NCI-H345 (cell line): ENCODE data around the gene ZBTB45.
"Not testable (repeated sequence)": the region's sequence is repeated elsewhere in the genome, so short reads cannot be mapped to it uniquely, and the experiment has no call there.

ENCODE experiments used
- DNase-seq: peaks from one replicate; lab custom pipeline; 2025; lab: John Stamatoyannopoulos, UW

Gene ZBTB45

DNA sequence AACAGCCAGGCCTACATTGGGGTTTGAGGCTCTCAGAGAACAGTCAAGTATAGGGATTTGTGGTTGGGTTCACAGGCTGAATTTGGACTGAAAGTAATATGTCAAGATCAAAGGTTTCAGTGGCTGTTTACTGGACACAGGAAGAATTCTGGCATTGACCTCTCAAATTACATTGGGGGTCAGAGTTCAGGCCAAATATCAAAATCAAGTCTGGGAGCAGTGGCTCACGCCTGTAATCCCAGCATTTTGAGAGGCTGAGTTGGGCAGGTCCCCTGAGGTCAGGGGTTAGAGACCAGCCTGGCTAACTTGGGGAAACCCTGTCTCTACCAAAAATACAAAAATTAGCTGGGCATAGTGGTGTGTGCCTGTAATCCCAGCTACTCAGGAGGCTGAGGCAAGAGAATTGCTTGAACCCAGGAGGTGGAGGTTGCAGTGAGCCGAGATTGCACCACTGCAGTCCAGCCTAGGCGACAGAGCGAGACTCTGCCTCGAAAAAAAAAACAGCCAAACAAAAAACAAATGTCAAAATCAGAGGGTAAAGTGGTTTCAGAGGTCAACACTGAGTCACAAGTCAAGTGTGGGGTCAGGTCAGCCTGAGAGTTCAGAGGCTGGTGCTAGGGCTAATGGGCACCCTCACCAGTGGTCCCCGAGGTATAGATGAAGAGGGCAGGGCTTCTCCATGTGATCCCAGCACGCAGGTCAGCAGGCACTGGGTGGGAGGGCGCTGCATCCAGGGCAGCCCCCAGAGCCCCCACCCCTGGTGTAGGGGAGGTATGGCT lies 9.3 kb downstream of the ZBTB45 start:
- DNase-seq, result no peak

DNA sequence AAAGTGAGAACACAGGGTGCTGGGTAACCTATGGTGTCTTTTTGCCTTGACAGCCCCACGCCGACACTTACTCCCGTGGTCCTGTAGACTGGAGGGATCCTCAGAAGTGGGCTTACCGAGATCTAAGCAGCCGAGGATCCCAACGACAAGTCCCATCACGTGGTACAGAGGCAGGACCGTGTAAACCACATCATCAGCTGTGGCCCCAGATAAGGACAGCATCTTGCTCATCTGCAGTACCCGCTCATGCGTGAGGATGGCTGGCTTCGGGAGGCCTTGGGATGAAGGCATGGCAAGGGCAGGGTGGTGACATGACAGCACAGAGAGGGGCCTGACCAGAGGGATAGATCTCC lies 9.9 kb downstream of the ZBTB45 start:
- no peak for DNase-seq

DNA sequence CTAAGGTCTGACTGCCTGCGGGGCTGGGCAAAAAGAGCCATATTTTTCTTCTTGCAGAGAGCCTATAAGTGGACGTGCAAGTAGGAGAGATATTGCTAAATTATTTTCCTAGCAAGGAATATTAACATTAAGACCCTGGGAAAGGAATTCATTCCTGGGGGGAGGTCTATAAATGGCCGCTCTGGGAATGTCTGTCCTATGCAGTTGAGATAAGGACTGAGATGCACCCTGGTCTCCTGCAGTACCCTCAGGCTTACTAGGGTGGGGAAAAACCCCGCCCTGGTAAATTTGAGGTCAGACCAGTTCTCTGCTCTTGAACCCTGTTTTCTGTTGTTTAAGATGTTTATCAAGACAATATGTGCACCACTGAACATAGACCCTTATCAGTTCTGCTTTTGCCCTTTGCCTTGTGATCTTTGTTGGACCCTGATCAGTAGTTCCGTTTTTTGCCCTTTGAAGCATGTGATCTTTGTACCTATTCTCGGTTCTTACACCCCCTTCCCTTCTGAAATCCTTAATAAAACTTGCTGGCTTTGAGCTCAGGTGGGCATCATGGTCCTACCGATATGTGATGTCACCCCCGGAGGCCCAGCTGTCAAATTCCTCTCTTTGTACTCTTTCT lies 11.9 kb downstream of the ZBTB45 start:
- not testable (repeated sequence) for DNase-seq

GRCh38 chr19:58500242-58500641 lies 19.4 kb downstream of the ZBTB45 start:
- no peak for DNase-seq

DNA sequence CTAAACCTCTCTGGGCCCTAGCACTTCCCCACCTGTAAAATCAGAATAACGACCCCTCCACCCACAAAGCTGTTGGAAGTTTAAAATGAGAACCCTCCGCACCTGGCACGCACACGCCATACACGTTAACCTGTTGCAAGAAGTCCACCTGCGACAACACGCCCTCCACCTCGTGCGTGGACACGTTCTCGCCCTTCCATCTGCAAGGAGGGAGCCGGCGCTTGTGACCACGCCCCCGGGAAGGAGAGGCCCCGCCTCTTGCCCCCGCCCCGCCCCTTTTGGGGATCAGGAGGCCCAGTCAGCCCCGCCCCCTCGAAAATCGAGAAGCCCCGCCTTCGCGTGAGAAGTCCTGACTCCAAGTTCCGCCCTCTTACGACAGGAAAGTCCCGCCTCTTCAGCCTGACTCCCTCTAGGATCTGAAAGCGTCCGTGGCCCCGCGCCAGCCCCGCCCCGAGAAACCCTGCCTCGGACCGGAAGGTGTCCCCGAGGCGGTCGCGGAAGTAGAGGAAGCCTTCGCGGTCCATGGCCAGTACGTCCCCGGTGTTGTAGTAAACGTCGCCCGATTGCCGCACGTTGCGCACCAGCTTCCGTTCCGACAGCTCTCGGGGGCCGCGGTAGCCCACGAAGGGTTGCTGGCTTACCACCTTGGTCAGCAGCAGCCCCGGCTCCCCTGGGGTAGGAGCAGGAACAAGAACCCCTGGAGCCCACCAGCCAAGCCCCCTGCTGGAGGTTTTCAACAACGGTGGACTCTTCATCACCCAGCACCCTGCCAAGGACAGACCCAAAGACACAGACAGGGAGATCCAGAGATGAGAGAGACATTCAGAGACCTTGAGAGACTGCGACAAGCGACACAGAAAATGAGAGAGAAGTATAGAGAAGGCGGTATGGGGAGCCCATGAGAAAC lies 20.3 kb downstream of the ZBTB45 start:
- DNase-seq, result peak; percentile 98

DNA sequence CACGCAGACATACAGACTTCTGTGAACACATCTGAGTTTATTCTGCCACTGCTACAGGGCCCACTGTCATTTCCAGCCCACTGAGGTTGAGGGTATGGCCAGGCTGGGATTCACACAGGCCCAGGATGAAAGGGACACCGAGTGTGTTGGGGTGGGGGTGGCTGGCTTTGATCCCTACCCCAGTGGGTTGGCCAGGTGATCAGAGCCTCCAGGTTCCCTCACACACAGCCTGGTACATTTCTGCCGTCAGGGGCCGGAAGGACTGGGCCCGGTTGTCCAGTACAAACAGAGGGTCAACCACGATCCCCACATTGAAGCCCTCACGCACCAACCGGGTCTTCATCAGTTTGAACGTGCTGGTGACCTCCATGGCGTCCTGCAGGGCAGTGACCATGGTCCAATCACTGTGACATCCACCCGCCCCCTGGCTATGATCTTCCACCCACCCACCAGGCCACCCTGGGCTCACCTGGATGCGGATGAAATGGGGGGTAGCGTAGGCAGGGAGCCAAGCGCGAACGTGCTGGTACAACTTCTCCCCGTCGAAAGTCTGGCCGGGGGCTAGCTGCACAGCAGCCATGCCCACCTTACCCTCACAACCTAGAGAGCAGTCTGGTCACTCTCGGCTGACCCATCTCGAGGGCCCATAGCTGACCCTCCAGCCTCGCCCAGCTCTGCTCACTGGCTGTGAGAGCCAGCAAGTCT lies 21.1 kb downstream of the ZBTB45 start:
- no peak for DNase-seq

DNA sequence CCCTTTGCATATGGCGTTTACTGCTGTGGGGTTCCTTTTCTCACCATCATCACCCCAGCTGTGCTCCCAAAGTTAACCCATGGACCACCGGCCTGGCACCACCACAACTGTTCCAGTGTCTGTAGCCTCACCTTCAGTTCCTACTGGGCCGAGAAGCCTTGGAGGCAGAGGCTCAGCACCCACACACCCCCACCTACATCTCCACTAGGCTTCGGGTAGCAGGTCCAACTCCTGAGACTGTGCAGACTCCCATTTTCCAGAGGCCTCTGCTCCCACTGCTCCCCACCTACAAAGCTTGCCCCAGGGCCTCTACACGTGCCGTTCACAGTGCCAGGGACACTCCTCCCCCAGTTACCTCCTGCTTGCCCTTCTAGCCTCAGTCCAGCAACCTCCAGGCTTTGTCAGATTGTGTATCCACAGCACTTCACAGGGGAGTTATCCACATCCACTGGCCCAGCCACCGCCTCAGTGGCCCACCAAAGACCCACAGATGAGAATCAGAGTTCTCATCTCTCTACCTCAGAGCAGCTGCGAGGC lies 21.9 kb downstream of the ZBTB45 start:
- DNase-seq, result no peak

- no peak for DNase-seq
Observed at GRCh38 chr19:58492265-58492664, 27.3 kb downstream of the ZBTB45 start.

GRCh38 chr19:58491393-58491792 lies 28.2 kb downstream of the ZBTB45 start:
- DNase-seq, result no peak

DNA sequence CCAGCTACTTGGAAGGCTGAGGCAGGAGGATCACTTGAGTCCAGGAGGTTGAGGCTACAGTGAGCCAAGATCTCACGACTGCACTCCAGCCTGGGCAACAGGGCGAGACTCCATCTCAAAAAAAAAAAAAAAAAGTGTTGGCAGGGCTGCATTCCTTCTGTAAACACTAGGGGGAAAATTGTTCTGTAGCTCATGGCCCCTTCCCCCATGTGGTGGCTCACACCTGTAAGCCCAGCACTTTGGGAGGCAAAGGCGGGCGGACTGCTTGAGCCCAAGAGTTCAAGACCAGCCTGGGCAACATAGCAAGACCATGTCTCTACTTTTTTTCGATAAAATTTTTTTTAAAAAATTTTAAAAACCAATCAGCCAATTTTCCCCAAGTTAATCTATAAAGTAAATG lies 35.3 kb downstream of the ZBTB45 start:
- DNase-seq, result not testable (repeated sequence)

- DNase-seq, result no peak
Observed at GRCh38 chr19:58483776-58484175, 35.8 kb downstream of the ZBTB45 start.

DNA sequence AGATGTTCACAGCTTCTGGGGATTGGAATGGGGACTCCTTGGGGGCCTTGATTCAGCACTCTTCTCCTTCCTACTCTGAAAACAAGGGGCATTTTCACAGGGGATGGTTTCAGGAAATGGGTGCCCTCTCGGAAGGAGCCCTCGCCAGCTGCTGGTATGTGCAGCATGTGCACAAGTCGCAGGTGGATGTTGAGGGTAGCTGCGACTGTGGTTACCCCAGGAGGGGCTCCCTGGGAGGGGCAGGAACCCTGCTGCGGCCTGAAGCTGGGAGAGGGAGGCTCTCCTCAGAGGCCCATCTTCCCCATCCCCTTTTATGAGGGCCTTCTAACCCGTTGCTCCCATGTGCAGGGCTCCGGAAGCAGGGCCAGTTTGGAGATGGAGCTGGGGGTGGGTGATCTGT lies 37.2 kb downstream of the ZBTB45 start:
- DNase-seq, result no peak

- no peak for DNase-seq
Observed at GRCh38 chr19:58480831-58481230, 38.8 kb downstream of the ZBTB45 start.

DNA sequence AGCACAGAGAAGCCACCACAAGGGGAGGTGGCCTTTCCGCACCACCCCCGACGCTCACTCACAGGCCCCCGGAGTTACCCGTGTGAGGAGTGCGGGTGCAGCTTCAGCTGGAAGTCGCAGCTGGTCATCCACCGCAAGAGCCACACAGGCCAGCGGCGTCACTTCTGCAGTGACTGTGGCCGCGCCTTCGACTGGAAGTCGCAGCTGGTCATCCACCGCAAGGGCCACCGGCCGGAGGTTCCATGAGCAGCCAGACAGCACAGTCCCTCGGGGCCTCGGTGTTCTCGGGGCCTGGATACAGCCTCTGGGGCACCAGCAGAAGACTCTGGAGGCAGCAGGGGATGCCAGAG lies 39.2 kb downstream of the ZBTB45 start:
- no peak for DNase-seq

GRCh38 chr19:58479736-58480480 lies 39.7 kb downstream of the ZBTB45 start:
- no peak for DNase-seq

DNA sequence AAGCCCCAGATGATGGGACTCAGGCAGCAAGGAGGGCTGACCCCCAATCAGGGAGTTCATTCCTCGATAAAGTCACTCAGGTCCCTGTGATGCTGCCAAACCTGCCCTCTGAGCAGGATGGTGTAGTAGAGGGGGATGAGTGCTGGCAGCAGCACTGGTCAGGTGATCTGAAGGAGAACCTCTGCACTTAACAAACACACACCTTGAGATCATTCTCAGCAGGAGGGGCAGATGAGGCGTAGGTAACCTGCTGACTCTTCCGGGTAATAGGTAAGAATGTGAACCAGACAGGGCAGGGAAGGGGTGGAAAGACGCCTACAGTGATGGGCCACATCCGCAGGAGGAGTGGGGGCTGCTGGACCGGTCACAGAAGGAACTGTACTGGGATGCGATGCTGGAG lies 40.3 kb downstream of the ZBTB45 start:
- DNase-seq, result no peak

- DNase-seq, result no peak
Observed at GRCh38 chr19:58477871-58478270, 41.7 kb downstream of the ZBTB45 start.

DNA sequence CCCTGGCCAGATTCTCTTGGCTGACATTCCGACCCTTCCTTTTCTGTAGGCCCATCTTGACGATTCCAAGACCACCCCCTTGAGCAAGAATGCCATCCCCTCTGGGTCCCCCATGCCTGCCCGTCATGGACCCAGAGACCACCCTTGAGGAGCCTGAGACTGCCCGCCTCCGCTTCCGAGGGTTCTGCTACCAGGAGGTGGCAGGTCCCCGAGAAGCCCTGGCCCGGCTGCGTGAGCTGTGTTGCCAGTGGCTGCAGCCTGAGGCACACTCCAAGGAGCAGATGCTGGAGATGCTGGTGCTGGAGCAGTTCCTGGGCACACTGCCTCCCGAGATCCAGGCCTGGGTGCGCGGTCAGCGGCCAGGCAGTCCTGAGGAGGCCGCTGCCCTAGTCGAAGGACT lies 42.5 kb downstream of the ZBTB45 start:
- DNase-seq, result no peak

DNA sequence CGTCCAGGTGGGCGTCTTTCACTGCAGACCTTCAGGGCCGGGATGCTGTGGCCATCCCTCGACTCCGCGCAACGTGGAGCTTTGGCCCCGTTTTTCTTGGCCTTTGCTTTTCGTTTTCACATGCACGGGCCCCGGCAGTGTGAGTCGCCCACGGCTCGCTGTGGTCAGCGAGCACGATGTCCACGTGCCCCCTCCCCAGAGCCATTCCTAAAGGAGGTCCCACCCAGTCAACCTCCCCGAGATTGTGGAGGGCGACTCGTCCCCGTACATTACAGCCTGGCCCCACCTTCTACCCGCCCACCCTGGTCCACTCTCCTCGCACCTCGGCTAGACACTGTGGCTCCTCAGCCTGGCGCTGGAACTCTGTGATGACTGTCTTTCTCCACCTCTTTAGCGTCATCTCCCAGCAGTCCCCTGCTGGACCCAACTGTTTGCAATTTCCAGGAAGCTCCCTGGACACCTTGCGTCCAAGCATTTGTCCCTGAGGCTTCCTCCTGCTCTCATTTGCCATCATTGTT lies 43.1 kb downstream of the ZBTB45 start:
- DNase-seq, result no peak

GRCh38 chr19:58475714-58476497 lies 43.7 kb downstream of the ZBTB45 start, which contains the start of gene ZNF446:
Gene ZNF446, plus strand, starts transcription at chr19:58476352. Its CDS starts 867 bp downstream, at chr19:58477219.
- DNase-seq, result peak; percentile 89
